ENCODE measurements around the gene SHISA5.

SHISA5 gene

DNA sequence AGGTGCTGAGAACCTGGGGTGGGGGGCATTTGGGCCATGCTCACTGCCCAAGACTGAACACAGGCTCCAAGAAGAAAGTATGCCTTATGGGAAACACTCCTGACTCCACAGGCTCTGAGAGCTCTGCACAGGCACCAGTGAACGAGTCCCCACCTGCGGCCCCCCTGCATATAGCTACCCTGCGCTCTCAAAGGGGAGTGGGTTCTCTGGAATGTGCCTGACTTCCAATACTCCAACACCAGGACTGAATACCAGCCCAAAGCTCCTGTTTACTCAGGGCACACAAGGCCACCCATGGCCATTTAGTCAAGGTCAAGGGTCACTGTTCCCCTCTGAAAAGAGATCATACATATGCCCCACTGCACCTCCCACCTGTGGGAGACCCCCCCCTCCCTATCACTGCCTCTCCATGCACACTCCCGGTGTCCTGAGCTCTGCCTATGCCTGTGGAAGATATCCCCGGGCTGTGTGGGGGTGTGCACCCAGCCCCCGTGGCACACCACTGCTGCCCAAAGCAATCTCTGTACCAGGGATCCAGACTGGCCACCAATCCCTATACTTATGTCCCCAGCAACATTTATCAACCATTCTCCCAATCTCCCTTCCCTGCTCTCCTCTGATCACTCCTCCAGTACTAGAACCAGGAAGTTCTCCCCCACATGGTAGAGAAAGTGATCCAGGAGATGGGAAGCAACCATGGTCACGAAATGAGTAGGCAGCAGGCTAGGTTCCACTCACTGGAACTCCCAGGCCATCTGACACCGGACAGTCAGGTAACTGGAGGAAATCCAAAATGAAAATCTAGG, 72.5 kb downstream of the SHISA5 start:
- no peak for DNase-seq (ENCODE audit: low spot score)

DNA sequence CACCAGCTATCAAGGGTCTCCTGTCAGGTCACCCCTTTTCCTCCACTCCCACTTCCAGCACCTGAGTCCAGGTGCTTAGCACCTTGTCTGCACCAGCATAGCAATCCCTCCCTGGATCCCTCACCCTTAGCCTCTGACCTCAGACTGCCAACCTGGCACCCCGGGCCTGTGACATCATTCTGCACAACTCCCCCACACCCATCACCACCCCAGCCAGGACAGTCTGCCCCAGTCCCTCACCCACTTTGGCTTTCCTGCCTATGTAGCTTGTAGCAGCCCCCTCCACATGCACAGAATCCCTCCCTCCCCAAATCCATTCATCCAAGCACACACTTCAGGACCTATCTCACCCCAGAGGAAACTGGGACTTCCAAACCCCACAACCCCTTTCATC, 73.3 kb downstream of the SHISA5 start:
- no peak for DNase-seq (ENCODE audit: low spot score)

DNA sequence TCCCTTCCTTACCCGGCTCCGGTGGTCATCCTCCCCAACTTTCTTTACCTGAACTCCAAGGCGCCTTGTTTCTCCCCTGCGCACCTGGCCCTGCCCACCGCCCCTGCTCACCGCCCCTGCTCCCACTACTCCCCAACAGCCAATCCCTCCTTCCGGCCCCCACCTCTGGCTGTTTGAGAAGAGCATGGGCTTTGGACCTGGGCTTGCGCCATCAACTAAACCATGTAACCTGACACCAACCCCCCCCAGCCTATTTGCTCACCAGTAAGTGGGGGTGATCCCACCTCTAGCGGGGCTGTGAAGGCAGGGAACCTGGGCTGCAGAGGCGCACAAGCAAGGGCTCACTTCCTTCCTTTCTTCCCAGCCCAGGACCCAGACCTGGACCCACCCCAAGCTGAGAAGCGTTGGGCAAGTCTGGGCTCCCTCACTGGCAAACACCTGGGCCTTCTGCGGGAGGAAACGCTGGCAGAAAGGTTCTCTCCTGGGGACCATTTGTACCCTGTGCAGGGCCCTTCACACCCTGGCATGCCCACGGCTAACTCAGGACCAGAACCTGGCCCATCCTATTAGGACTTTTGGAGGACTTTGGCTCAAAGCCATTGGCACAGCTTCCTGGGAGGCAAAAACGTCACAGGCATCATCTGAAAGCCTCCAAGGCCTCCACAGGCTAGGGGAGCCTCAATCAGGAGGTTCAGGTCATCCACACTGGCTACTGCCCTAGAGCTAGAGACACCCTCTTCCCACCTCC, 73.8 kb downstream of the SHISA5 start, which contains the start of gene PLXNB1:
Gene PLXNB1 (minus strand): TSS at position 127 of the 748 bp plus-strand sequence. CDS start 5,475 bp downstream, outside the sequence.
- peak; percentile 61 for DNase-seq (ENCODE audit: low spot score)

DNA sequence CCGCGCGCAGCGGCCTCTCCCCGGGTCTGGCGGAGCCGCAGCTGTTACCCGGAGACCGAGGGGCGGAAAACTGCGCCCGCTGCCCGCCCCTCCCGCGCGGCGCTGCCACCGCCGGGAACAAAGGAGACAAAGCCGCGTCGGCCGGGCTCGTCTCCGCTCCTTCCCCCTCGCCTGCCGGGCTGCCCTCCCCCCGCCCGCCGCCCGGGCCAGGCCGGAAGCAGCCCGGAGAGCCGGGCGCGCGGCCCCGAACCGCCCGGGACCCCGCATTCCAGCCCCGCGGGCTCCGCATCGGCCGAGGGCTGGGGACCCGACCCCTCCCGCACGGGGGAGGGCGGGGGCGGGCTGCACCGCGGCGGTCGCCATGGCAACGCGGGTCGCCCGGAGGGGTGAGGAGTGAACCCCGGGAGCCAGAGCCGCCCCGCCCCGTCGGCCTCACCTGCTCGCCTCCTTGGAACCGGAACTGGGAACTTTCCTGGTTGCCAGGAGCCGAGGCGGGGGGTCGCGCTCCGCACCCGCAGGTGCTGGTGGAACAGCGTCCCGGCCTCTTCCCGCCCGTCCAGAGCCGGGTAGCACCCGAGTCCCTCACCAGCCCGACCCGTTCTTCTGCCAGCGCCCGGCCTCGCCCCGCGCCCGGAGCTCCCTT, 74.5 kb downstream of the SHISA5 start:
- DNase-seq (ENCODE audit: low spot score): peak; percentile 49

DNA sequence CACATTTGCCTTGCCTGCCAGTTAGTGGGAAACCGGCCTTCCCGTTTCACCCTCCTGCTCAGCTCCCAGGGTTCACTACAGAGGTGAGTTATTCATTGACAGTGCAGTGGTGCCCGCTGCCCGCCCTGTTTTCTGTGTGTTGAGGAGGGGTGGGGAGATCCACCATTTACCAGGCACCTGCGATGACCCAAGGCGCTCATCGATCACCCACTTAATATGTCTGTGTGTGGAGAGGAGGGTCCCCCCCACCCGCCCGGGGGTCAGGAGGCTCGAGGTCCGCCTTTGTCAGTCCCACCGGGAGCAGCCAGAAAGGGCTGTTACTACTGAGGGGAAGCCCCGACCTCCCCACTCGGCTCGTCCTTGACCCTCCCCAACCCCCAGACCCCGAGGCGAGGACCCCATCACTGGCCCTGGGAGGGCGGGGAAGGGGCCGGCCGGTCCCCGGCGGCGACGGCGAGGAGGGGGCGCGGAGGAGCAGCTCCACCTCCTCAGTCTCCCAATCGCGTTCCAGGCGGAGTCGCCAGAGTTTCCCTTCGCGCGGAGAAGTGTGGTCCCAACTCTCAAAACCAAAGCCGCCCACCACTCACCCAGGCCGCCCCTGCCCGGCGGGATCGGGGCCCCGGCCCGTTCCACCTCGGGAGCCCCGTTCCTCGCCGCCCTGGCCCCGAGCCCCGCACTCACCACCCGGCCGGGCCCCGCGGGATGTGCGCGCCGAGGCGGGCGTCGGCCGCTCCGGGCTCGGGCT, 75.2 kb downstream of the SHISA5 start:
- DNase-seq (ENCODE audit: low spot score): peak; percentile 38

DNA sequence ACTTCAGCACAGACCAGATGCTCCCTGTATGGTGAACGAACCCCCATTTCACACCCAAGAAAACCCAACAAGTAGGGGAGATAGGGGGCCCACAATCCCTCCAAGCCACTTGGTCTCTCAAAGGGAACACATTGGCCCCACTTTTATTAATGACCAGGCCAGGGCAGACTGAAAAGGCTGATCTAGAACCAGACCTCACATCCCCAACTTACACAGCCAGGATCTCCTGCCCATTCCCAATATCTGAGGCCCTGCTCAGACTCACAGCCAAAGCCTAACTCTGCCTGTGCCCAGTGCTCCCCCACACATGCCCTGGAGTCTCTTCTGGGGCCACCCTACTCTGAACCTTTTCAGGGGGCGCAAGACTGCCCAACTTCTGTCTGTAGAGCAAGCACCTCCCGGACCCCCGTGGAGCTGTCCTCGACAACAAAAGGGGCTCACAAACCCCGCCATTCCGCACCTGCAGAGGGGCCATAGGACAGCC, 75.8 kb downstream of the SHISA5 start:
- no peak for DNase-seq (ENCODE audit: low spot score)

DNA sequence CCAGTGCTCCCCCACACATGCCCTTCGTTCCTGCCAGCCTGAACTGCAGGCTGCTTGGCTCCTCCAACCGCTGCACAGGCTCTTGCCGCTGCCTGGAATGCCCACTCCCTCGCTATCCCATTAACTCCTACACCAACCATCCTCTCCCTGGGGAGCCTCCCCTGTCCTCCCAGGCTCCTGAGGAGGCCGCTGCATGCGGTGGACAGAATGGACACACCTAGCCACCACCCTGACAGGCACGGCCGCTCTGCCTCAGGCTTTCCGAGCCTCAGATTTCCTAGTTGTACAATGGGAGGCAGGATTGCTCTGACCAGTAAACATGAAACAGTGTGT, 76.4 kb downstream of the SHISA5 start:
- no peak for DNase-seq (ENCODE audit: low spot score)

DNA sequence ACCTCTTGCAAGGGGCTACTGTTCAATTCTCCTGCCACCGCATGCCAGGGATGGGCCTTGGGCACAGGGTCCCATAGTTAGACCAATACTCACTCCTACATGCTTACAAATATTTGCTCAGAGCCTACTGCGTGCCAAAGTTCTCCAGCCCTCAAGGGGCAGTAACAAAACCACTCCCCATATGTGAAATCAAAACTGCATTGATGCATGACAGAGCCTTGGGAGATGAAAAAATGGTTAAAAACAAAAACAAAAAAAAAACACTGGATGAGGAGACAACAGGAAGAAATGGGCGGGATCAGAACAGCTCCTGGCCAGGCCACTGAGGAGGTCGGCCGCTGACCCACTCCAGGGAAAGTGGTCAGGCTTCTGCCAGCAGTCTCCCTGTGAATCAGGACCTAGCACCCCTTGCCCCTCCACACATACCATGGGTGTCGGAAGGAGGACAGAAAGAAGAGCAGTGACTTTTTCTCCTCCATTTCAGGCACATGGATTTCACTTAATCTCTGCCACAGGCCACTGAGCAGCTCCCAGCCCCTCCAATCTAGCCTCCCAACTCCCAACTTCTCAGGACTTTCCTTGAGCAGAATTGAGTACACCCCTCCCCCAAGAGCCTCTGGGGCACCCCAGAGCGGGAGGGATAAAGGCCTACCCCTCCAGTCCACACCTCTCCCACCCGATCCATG, 76.9 kb downstream of the SHISA5 start:
- DNase-seq (ENCODE audit: low spot score): no peak

DNA sequence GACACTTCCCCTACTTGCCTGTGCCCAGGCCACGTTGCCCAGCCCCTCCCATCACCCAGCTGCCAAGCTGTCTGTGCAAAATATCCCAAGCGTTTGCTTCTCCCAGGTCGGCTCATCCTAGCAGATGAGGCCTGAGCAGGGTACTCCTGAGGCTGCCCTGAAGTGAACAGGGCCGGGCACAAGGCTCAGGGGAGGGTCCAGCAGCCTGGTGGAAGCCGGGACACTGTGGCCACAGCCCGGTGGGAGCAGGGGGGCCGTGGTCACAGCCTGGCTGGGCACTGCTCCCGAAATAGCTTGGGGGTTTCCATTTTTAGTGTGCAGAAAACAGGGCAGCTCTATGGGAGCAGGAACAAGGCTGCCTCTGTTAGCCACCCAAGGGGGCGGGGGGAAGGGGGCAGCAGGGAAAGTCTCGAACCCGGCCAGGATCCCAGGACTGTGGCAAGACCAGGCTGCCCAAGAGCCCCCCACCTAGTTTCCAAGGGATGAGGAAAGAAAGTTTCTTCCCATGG, 77.5 kb downstream of the SHISA5 start:
- DNase-seq (ENCODE audit: low spot score): no peak

DNA sequence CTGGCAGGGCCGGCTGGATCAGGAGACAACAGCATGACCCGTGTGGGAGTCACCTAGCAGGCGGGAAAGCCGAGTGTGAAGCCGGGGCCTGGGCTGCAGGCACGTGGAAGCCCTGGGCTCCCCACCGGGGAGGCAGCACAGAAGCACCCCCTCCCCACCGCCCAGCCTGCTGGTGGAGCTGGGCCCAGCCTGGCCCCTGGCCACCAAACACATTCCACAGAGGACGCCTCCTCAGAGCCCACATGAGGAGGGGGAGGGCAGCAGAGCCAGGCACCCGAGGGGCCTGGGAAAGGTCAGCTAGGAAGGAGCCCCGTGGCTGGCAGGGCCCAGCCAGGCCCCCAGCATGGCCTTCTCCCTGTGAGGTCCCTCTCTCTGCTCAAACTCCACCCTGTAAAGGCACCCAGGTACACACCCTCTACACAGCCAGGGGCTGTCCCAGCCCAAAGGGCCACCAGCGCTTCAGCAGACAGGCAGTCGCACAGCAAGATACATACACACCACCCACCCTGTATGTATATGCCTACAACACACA, 78.6 kb downstream of the SHISA5 start:
- DNase-seq (ENCODE audit: low spot score): no peak

DNA sequence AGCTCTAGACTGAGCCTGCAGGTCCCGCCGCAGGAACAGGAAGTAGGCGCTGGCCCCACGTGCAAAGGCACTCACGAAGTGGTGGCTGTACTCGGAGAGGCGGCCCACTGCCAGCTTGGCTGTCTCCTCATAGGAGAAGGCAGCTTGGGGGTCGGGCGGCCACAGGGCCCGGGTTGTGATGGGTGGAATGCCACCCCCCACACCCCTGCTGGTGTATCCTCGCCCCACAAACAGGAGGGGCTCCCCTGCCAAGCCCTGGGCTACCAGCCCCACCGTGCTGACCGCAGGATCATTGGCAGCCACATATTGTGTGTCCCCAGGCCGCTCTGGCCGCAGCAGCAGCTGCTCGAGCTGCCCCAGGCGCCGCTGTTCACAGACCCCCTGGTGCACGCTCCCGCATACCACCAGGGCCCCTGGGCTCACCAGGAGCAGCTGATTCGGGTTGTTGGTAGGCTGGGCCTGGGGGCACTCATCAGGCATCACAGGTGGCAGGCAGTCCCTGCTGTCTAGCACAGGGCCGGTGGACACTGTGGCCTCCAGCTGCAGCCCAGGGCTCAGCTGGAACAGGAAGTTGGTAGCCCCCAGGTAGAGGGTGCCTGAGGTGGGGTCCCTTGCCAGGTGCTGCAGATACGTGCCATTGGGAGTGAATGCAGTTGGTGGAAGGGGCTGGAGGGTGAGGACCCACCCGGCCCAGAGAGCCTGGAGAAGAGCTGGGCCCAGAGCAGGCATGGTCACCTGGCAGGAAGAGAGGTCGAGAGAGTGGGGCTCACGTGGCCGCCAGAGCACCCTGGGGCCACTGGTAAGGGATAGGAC, 79.9 kb downstream of the SHISA5 start:
- no peak for DNase-seq (ENCODE audit: low spot score)

DNA sequence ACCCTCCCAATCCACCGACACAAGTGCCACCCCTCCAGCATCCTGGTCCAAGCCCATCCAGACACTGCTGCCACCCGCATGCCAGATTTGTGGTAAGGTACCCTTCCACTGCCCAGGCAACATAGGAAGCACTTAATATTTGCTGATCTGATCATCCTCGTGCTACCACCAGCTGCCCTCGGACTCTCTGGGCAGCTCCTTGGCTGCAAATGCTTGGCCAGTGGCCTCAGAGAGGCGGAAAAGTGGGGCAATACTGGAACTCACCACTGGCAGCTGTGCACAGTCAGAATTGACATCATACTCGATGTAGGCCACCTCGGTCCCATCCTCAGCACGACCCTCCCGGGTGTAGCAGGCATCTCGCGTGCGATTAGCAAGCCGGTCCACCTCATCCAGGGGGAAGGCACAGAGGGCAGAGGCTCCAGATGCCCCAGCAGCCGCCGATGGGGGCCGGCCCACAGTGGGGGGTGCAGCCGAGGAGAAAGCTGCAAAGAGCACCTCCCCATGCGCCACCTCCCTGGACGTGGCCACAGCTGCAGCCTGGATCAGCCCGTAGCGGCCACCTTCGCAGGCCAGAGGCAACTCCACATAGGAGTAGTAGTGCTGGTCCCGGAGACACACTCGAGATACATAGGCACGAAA, 80.6 kb downstream of the SHISA5 start:
- DNase-seq (ENCODE audit: low spot score): no peak

DNA sequence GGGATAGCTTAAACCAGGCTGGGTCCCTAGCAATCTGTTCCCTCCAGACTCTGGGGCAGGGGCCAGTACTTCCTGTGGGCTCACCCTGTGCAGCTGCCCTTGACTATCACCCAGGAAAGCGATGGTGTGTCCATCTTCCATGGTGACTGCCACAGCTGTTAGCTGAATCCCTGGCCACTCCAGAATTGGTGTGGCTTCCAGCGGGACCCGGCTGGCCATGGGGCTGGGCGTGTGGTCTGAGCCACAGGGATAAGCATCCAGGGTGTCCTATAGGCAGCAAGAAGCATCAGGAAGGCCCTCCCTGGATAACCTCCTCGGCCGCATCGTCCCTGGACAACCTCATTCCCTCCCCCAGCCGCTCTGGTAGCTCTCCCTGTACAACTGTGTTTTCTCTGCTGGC, 81.3 kb downstream of the SHISA5 start:
- no peak for DNase-seq (ENCODE audit: low spot score)

DNA sequence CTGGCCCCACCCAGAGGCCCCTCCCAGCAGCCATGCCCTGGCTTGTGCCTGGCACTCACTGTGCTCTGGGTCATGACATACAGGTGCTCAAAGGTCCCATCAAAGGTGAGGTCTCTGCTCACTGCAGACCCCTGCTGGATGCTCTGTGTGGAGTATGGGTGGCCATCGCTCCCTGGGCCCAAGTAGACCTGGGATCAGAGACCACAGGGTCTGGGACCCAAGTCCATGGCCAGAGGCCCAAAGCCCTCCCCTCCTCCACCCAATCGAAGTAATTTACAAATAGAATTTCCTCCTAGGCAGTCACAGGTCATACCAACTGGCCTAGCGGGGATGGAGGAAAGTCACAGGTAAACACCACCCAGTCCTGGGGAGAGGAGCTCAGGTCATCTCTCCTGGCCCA, 81.7 kb downstream of the SHISA5 start:
- no peak for DNase-seq (ENCODE audit: low spot score)

DNA sequence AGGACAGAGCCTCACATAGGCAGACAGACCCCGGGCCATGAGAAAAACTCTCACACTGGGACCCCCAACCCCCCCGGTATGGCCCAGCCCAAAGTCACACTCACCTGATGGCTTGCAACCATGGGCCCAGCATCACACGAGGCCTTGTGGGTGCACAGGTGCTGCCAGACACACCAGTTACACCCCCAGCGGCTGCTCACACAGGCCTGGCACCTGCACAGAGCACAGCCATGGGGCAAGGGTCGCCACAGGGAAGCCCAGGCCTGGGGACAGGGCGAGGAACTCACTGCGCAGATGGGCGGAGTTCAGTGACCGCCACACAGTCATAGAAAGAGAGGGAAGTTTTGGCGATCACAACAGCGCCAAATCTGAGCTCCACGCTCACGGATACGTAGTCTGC, 83.4 kb downstream of the SHISA5 start:
- no peak for DNase-seq (ENCODE audit: low spot score)

DNA sequence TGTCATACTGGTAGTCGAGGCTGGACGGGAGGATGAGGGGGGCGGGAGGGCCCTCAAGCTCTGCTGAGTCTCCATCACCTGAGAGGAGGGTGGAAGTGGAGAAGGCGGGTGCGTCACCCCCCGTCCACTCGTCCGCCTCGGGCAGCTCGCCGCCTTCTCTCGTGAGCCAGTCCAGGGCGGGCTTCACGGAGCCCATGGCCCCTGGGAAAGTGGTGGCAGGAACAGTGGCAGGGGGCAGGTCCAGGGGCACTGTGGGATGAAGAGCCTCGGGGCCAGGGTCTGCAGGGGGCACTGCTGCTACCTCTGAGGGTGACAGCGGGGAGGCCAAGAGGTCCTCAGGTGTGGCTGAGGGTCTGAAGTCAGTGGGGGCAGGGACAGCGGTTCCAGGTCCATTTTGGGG, 84.4 kb downstream of the SHISA5 start:
- no peak for DNase-seq (ENCODE audit: low spot score)

DNA sequence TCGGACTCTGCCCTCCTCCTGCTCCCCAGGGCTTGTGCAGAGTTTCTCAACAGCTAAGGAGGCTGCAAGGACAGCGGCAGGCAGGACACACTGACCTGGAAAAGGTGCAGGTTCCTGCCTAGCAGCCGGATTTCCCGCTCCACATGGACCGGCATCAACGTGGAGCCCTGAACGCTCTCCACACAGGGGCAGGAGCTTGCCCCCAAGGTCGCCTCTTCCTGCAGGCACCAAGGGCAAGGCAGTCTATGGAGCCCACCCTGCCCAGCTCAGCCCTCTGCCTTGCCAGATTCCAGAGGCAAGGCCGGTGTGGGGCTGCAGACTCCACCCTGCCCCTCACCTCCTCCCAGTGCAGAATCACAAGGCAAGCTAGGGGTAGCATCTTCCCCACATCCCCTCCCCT, 84.8 kb downstream of the SHISA5 start:
- no peak for DNase-seq (ENCODE audit: low spot score)

DNA sequence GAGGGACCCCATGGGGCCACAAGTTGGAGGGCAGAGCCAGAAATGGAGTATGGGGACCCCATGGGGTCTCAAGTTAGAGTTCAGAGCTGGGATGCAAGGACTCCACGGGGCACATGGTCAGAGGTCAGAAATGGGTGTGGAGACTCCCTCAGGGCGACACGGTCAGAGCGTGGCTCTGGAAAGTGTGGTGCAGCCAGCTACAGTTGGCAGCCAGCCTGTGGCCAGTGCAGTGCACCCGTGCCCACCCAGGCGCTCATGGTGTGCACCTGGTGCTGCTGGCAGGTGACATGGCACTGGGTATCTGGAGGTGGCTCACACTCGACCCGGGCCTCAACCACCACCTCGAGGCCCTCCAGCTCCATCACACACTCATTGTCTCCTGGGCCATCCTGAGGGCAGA, 85.3 kb downstream of the SHISA5 start:
- DNase-seq (ENCODE audit: low spot score): no peak

DNA sequence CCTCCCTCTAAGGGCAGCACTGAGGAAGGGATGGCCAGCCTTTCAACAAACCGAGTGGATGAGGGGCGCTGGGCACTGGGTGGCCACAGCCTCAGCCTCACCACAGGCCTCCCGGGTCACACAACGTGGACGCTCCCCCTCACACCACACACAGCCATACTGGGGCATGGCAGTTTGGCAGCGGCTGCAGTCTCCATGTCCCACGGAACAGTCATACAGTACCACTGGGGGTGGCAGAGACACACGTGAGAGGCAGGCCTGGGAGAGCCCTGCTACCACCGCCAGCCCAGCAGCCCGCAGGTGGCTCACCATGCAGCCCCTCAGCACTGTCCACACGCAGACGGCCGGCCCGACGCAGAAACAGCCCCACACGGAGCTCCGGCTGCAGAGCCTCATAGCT, 85.8 kb downstream of the SHISA5 start:
- no peak for DNase-seq (ENCODE audit: low spot score)

Data from RKO (cell line).